Panc1 (cell line): ENCODE measurements around the gene APOA1. TPM values are rescaled to one million over a fixed set of nuclear protein-coding genes. Genes with fewer than 3 reads are reported as not detected.

Source experiments
- ATAC-seq: fragments of 200-7000 bp; cut with Tn5 transposase; 2 replicates; pipeline ENCODE4 v1.9.1; 2020; ENCODE audit warnings: mild to moderate bottlenecking, moderate library complexity
- BruUV-seq: library from RNA; stranded (reverse); fragments of 400-500 nt; replicated peaks from 2 replicates; lab custom pipeline; 2021; lab: Mats Ljungman, UMichigan
- CTCF ChIA-PET: fragments of 300-600 bp; sonication (Branson Sonifier 250); formaldehyde crosslinking; loops from one replicate; lab custom pipeline; 2022; ENCODE audit warnings: antibody characterized with exemption; lab: Charles Lee
- POLR2A ChIA-PET: fragments of 300-600 bp; sonication (Branson Sonifier 250); formaldehyde crosslinking; loops from one replicate; lab custom pipeline; 2022; ENCODE audit warnings: antibody characterized with exemption; lab: Charles Lee
- DNase-seq: peaks from one replicate; pipeline ENCODE4 v3.0.0-alpha.2; 2010; ENCODE audit warnings: low read depth, low spot score
- H3K27ac ChIP-seq: 2 replicates; pipeline ENCODE4 v1.5.1; 2011; ENCODE audit warnings: mild to moderate bottlenecking, low read length, inconsistent platforms
- H3K27me3 ChIP-seq: fragments of 200-500 bp; sonication (Bioruptor generic); 2 replicates; pipeline ENCODE4 v1.6.0; 2014; ENCODE audit warnings: low read length, inconsistent platforms; ENCODE audit not compliant: control insufficient read depth, insufficient read depth
- H3K36me3 ChIP-seq: fragments of 200-500 bp; sonication (Bioruptor generic); 2 replicates; pipeline ENCODE4 v1.5.1; 2014; ENCODE audit warnings: inconsistent platforms, mild to moderate bottlenecking, low read length, moderate library complexity; ENCODE audit not compliant: control insufficient read depth, insufficient read depth
- H3K4me1 ChIP-seq: 2 replicates; pipeline ENCODE4 v1.5.1; 2011; ENCODE audit warnings: inconsistent platforms, mild to moderate bottlenecking, low read length, moderate library complexity; ENCODE audit not compliant: control insufficient read depth, insufficient read depth
- H3K4me3 ChIP-seq, 2 experiments: 2 replicates each; pipeline ENCODE4 v1.5.1; 2011 to 2012; ENCODE audit warnings: low read depth in 2 of 2, low read length in 2 of 2, mild to moderate bottlenecking in 2 of 2, inconsistent platforms in 1 of 2, moderate library complexity in 1 of 2
- H3K9me3 ChIP-seq: fragments of 200-500 bp; sonication (Bioruptor generic); 2 replicates; pipeline ENCODE4 v1.5.1; 2014; ENCODE audit warnings: low read depth, mild to moderate bottlenecking, inconsistent platforms, low read length, moderate library complexity; ENCODE audit not compliant: control insufficient read depth, insufficient read depth
- POLR2AphosphoS5 ChIP-seq: IDR thresholded peaks from 2 replicates; pipeline ENCODE4 v1.6.1; 2012; ENCODE audit warnings: mild to moderate bottlenecking, low read depth, low read length, moderate library complexity
- SIN3A ChIP-seq: IDR thresholded peaks from 2 replicates; pipeline ENCODE4 v1.6.1; 2012; ENCODE audit warnings: low read depth, mild to moderate bottlenecking, low read length, moderate library complexity, borderline replicate concordance; ENCODE audit not compliant: insufficient read depth
- TCF7L2 ChIP-seq: IDR thresholded peaks from 2 replicates; pipeline ENCODE4 v1.6.1; 2011; ENCODE audit warnings: mild to moderate bottlenecking, low read depth, low read length, inconsistent platforms
- in situ Hi-C: cut with HindIII; loops from 2 replicates; pipeline ENCODE4 v1.10.0; 2016; ENCODE audit warnings: low sequenced_read_pairs, low pct_unique_long_range_greater_than_20kb
- intact Hi-C: fragments of 100-400 bp; cut with micrococcal nuclease; formaldehyde crosslinking; loops from one replicate; pipeline ENCODE4 v1.10.0; 2022; ENCODE audit not compliant: unreplicated experiment
- total RNA-seq: library from RNA; stranded (reverse); gene quantifications from one replicate; pipeline ENCODE4 v1.2.1, GENCODE V29; 2021; ENCODE audit not compliant: unreplicated experiment
- TF ChIP-seq, protein P1 (sequence below): fragments of 450-650 bp; IDR thresholded peaks from 2 replicates; pipeline ENCODE4 v1.5.1; 2017; ENCODE audit warnings: mild to moderate bottlenecking
- TF ChIP-seq, protein P2 (sequence below), 2 experiments: IDR thresholded peaks; 2 replicates each; pipeline ENCODE4 v1.6.1; 2011 to 2012; ENCODE audit warnings: low read depth in 2 of 2, control low read depth in 1 of 2, low read length in 1 of 2, mild to moderate bottlenecking in 1 of 2, moderate library complexity in 1 of 2; ENCODE audit not compliant: insufficient read depth in 1 of 2

APOA1 gene
- total RNA-seq, 1 experiment from 2014 or later, result 1.7 TPM

DNA sequence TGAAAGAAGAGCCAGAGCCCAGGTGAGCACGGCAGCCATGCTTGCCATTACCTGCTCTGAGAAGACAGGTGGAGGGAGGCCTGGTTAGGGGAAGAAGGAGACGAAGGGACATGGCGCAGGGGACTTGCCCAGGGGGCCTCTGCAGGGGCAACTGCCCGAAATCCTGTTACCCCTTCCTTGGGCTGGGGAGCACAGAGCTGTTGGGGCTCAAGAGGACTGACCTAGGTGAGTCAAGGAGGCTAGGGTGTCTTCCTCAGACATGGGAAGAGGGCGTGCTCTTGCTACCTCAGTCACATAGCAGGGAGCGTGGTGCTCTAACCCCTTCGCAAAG, 45.6 kb downstream of the APOA1 start, which contains the start of gene APOA5:
TSS of gene APOA5 (minus strand) at position 67 of the 331 bp plus-strand sequence. CDS start at position 48, 19 bp downstream.
- POLR2A ChIA-PET, result interaction anchor here (0.6 kb wide), 1 partner anchor 39 kb away, joined by 5 read pairs; no protein-coding TSS in a partner anchor
- TF ChIP-seq TCF7L2, result no peak
- TF ChIP-seq, protein P1, sequence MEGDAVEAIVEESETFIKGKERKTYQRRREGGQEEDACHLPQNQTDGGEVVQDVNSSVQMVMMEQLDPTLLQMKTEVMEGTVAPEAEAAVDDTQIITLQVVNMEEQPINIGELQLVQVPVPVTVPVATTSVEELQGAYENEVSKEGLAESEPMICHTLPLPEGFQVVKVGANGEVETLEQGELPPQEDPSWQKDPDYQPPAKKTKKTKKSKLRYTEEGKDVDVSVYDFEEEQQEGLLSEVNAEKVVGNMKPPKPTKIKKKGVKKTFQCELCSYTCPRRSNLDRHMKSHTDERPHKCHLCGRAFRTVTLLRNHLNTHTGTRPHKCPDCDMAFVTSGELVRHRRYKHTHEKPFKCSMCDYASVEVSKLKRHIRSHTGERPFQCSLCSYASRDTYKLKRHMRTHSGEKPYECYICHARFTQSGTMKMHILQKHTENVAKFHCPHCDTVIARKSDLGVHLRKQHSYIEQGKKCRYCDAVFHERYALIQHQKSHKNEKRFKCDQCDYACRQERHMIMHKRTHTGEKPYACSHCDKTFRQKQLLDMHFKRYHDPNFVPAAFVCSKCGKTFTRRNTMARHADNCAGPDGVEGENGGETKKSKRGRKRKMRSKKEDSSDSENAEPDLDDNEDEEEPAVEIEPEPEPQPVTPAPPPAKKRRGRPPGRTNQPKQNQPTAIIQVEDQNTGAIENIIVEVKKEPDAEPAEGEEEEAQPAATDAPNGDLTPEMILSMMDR, result no peak
- TF ChIP-seq, protein P2, sequence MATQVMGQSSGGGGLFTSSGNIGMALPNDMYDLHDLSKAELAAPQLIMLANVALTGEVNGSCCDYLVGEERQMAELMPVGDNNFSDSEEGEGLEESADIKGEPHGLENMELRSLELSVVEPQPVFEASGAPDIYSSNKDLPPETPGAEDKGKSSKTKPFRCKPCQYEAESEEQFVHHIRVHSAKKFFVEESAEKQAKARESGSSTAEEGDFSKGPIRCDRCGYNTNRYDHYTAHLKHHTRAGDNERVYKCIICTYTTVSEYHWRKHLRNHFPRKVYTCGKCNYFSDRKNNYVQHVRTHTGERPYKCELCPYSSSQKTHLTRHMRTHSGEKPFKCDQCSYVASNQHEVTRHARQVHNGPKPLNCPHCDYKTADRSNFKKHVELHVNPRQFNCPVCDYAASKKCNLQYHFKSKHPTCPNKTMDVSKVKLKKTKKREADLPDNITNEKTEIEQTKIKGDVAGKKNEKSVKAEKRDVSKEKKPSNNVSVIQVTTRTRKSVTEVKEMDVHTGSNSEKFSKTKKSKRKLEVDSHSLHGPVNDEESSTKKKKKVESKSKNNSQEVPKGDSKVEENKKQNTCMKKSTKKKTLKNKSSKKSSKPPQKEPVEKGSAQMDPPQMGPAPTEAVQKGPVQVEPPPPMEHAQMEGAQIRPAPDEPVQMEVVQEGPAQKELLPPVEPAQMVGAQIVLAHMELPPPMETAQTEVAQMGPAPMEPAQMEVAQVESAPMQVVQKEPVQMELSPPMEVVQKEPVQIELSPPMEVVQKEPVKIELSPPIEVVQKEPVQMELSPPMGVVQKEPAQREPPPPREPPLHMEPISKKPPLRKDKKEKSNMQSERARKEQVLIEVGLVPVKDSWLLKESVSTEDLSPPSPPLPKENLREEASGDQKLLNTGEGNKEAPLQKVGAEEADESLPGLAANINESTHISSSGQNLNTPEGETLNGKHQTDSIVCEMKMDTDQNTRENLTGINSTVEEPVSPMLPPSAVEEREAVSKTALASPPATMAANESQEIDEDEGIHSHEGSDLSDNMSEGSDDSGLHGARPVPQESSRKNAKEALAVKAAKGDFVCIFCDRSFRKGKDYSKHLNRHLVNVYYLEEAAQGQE (IDR thresholded peaks at IDR 0.05; ENCODE audit: insufficient read depth in 1 of 2, low read depth in 2 of 2, low read length in 1 of 2), result no peak
- TF ChIP-seq SIN3A, result no peak
- no peak for TF ChIP-seq POLR2AphosphoS5
- no TSS peak for BruUV-seq
- in situ Hi-C loops (no loop called here), intact Hi-C loops (loop anchor here (1.0 to 5.0 kb wide), 2 partner anchors 46 to 315 kb away; partner anchors contain the start of gene APOA1)
- Histone ChIP-seq H3K27me3 (no peaks in the 10 kb centered on the region), H3K36me3 (peaks cover 6% of the 10 kb centered on the region), H3K9me3 (no peaks in the 10 kb centered on the region), H3K4me3 (no peak within 1 kb of the TSS), H3K27ac (no peak within 1 kb of the TSS), H3K4me1 (peaks cover 10% of the 10 kb centered on the region)
- no peak for ATAC-seq
- no peak for DNase-seq
- CTCF ChIA-PET, result interaction anchor here (0.5 to 4.2 kb wide), 10 partner anchors 29 to 435 kb away, joined by 3 to 76 read pairs (median 4); partner anchors contain the start of gene APOA1

DNA sequence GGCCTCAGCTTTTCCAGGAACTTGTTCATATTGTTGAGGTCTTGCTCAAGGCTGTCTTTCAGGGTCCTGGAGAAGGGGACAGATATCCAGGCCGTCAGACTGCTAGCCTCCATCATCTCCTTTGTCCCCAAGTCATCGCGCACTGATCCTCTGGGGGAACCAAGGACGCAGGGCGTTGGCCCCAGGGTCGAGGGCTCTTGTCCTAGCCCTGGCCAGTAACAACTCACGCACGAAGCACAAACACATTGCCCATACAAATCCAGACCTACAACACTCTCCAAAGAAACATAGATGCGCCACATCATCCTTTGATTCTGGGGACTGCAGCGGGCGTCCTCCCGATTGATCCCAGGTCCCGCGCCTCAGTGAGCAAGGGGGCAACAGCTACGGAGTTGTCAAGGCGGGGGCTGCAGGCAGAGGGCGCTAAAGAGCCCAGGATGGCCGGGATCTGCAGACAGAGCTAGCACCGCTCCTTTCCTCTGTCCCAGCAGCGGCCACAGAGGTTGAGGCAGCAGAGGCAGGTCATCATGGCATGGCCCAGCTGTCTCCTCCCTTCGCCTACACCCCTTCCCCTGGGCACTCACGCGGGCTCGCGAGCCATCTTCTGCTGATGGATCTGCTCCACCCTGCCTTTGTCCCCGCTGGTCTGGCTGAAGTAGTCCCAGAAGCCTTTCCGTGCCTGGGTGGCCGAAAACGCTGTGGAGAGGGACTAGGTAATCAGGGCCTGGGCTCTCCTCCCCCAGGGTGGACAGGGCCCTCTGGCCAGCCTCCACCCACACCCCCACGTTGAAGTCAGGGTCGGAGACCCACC, 46.2 kb downstream of the APOA1 start:
- Histone ChIP-seq H3K27ac (no peak overlapping the region), H3K36me3 (peaks cover 12% of the 10 kb centered on the region), H3K4me1 (peaks cover 15% of the 10 kb centered on the region), H3K27me3 (no peaks in the 10 kb centered on the region), H3K9me3 (no peaks in the 10 kb centered on the region), H3K4me3 (no peak overlapping the region)
- no TSS peak for BruUV-seq
- DNase-seq (no peak), ATAC-seq (peak; percentile 69)
- intact Hi-C loops, result loop anchor here (1.0 to 5.0 kb wide), 2 partner anchors 46 to 315 kb away; partner anchors contain the start of gene APOA1
- in situ Hi-C loops, result no loop called here
- CTCF ChIA-PET, result interaction anchor here (0.5 to 4.2 kb wide), 13 partner anchors 30 to 436 kb away, joined by 3 to 76 read pairs (median 4); partner anchors contain the start of gene APOA1
- POLR2A ChIA-PET, result interaction anchor here (0.6 kb wide), 1 partner anchor 40 kb away, joined by 5 read pairs; no protein-coding TSS in a partner anchor
- TF ChIP-seq POLR2AphosphoS5, result no peak; the same call in 1 of the 2 replicates
- TF ChIP-seq, protein P1, result peak; percentile 97
